GM12874 (cell line): ENCODE data around the gene ENG.

ENCODE experiments used
- CTCF ChIP-seq: IDR thresholded peaks from 2 replicates; pipeline ENCODE4 v1.5.1; 2011; ENCODE audit warnings: low read depth, mild to moderate bottlenecking, control low read depth, low read length, moderate library complexity; ENCODE audit not compliant: insufficient read depth

ENG gene

GRCh38 chr9:127777368-127777980 is 77.0 kb downstream of the ENG start:
- no peak for TF ChIP-seq CTCF

DNA sequence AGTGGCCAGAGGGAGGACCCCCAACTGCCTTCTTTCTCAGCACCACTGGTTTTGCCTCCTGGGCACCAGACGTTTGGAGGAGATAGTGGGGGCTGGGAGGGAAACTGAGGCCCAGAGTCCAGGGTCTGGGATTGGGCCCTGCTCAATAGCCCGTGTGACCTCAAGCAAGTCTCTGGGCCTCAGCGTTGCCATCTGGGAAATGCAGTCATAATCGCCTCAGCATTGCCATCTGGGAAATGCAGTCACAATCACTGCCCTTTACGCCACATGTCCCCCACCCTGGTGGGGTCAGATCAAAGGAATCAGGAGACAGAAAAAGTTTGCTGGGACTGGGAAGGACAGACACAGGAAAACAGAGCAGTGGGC is 77.6 kb downstream of the ENG start:
- no peak for TF ChIP-seq CTCF

DNA sequence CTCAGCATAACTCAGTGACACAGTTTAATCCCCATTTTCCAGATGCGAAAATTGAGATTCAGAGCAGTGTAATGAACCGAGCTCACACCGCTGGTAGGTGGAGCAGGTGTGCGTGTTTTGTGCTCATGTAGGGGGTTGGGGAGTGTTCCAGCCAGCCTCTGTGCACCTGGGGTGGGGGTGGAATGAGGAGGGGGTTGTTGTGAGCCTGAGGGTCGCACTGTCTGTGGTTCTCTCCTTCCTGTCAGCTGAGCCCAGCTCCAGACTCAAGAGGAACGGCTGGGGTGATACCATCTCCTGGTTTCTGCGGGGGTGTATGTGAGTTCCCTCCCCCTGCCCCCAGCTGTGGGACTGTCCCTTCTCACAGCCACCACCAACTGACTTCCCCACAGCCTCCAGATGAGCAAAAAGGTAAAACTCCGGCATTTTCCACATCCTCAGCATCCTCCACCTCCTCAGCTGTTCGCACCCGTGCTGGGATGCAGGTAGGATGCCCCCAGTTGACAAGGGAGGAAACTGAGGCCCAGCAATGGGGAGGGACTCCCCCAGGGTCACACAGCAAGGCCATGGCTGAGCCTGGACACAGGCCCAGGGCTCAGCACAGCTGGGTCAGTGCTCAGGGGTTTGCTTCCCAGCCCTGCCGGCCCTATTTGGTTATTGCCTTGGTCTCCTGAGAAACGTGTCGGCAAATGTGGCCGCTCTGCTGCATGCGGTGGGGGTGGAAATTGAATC is 78.1 kb downstream of the ENG start:
- no peak for TF ChIP-seq CTCF

DNA sequence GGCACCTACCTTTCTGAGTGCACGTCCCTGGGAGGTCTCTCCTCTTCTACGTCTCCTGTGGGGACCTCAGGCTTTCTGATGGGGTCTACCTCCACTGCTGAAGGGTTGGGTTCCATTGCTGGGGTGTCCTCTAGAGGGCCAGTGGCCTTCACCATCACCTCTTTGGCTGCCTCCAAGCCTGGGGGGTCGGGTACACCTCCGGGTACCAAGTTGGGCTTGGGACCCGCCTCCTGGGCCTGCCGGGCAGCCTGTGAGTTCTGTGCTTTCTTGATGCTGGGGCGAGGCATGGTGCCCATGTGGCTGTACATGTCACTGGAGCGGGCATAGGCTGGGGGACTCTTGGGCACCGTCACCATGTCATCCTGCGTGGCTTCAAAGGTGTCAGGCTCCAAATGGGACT is 80.5 kb downstream of the ENG start:
- TF ChIP-seq CTCF: no peak

DNA sequence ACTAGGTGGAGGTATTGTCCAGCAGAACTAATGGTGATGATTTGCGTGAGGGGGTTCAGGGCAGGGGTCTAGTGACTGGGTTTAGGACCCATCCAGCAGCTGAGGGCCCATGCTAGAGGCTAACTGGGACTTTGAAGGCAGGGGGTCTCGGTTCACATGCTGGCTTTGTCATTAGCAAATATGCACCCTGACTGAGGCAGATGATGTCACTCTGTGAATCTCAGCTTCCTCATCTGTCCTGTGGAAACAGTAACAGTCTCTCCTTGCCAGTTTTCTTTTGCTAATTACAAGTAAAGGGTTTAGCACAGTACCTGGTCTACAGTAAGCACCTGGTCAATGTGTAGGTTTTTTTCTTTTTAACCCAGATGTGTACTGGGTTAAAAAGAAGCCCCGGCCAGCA is 81.2 kb downstream of the ENG start:
- no peak for TF ChIP-seq CTCF

- TF ChIP-seq CTCF: no peak
Observed at GRCh38 chr9:127772603-127773002, 81.9 kb downstream of the ENG start.

DNA sequence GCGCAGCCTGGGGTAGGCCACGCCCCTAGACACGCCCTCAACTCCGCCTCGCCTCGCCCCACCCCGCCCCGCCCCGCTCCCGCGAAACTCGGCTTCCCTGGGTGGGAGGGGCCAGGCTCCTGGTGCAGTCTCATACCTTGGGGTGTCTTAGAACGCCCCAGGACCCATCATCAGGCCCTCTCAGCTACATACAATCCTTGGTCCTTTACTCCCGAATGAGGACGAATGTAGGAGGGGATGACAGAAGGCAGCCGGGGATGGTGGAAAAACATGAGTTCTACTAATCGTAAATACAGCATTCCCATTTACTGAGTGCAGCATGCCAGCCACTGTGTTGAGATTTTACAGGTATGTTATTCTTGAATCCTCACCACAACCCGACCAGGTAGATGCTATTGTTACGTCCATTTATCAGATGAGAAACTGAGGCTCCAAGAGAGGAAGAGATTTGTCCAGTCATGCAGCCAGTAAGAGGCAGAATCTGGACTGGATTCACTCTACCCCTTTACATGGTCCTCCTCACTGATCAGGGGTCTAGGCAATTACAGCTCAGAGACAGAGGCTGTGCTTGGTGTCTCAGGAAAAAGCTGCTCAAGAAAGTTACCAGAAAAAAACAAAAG is 82.8 kb downstream of the ENG start:
- no peak for TF ChIP-seq CTCF
